ENCODE results near the gene TNFSF13.
A peak's percentile ranks its signal among the peaks of the same experiment; 100 is the strongest.

The TNFSF13 gene

GRCh38 chr17:7538050-7538449 is 20.5 kb upstream of the TNFSF13 start:
- peaks cover 4% of the 10 kb centered on the region for H3K9me3 ChIP-seq (ENCODE audit: control insufficient read depth, insufficient read depth, low read length)
- H3K4me3 ChIP-seq (ENCODE audit: low read depth, low read length) = no peak overlapping the region
- H3K36me3 ChIP-seq (ENCODE audit: control insufficient read depth, insufficient read depth, low read length) = no peaks in the 10 kb centered on the region
- H3K9ac ChIP-seq (ENCODE audit: low read depth, low read length) = no peak overlapping the region
- no peaks in the 10 kb centered on the region for H3K27me3 ChIP-seq (ENCODE audit: control insufficient read depth, insufficient read depth, low read length)
- no peaks in the 10 kb centered on the region for H3K4me1 ChIP-seq (ENCODE audit: control insufficient read depth, insufficient read depth, low read length)

- Histone ChIP-seq H3K4me3 (ENCODE audit: low read depth, low read length) (no peak overlapping the region), H3K4me1 (ENCODE audit: control insufficient read depth, insufficient read depth, low read length) (no peaks in the 10 kb centered on the region), H3K27me3 (ENCODE audit: control insufficient read depth, insufficient read depth, low read length) (peaks cover 4% of the 10 kb centered on the region), H3K9ac (ENCODE audit: low read depth, low read length) (no peak overlapping the region), H3K36me3 (ENCODE audit: control insufficient read depth, insufficient read depth, low read length) (no peaks in the 10 kb centered on the region), H3K9me3 (ENCODE audit: control insufficient read depth, insufficient read depth, low read length) (peaks cover 4% of the 10 kb centered on the region)
These were observed 19.5 kb upstream of the TNFSF13 start for GRCh38 chr17:7538891-7539545.

- no peaks in the 10 kb centered on the region for H3K4me1 ChIP-seq (ENCODE audit: control insufficient read depth, insufficient read depth, low read length)
- peaks cover 4% of the 10 kb centered on the region for H3K9me3 ChIP-seq (ENCODE audit: control insufficient read depth, insufficient read depth, low read length)
- H3K4me3 ChIP-seq (ENCODE audit: low read depth, low read length) = no peak overlapping the region
- no peaks in the 10 kb centered on the region for H3K36me3 ChIP-seq (ENCODE audit: control insufficient read depth, insufficient read depth, low read length)
- H3K27me3 ChIP-seq (ENCODE audit: control insufficient read depth, insufficient read depth, low read length) = peaks cover 4% of the 10 kb centered on the region
- no peak overlapping the region for H3K9ac ChIP-seq (ENCODE audit: low read depth, low read length)
These were observed 17.4 kb upstream of the TNFSF13 start for GRCh38 chr17:7541074-7541621.

- H3K9ac ChIP-seq (ENCODE audit: low read depth, low read length) = no peak overlapping the region
- no peak overlapping the region for H3K4me3 ChIP-seq (ENCODE audit: low read depth, low read length)
- no peaks in the 10 kb centered on the region for H3K9me3 ChIP-seq (ENCODE audit: control insufficient read depth, insufficient read depth, low read length)
- no peaks in the 10 kb centered on the region for H3K36me3 ChIP-seq (ENCODE audit: control insufficient read depth, insufficient read depth, low read length)
- no peaks in the 10 kb centered on the region for H3K4me1 ChIP-seq (ENCODE audit: control insufficient read depth, insufficient read depth, low read length)
- H3K27me3 ChIP-seq (ENCODE audit: control insufficient read depth, insufficient read depth, low read length) = peaks cover 9% of the 10 kb centered on the region
These were observed 13.6 kb upstream of the TNFSF13 start for GRCh38 chr17:7544911-7545310.

GRCh38 chr17:7548585-7549400 is 9.8 kb upstream of the TNFSF13 start, which contains the start of gene TNFSF12:
TSS of gene TNFSF12 (plus strand) at chr17:7549058. CDS start at chr17:7549154, 96 bp downstream.
- H3K9ac ChIP-seq (ENCODE audit: low read depth, low read length) = peak within 1 kb of the TSS; percentile 3
- no peaks in the 10 kb centered on the region for H3K36me3 ChIP-seq (ENCODE audit: control insufficient read depth, insufficient read depth, low read length)
- no peaks in the 10 kb centered on the region for H3K4me1 ChIP-seq (ENCODE audit: control insufficient read depth, insufficient read depth, low read length)
- H3K9me3 ChIP-seq (ENCODE audit: control insufficient read depth, insufficient read depth, low read length) = no peaks in the 10 kb centered on the region
- peaks cover 5% of the 10 kb centered on the region for H3K27me3 ChIP-seq (ENCODE audit: control insufficient read depth, insufficient read depth, low read length)
- H3K4me3 ChIP-seq (ENCODE audit: low read depth, low read length) = peak within 1 kb of the TSS; percentile 63

- H3K9me3 ChIP-seq (ENCODE audit: control insufficient read depth, insufficient read depth, low read length) = no peaks in the 10 kb centered on the region
- H3K4me1 ChIP-seq (ENCODE audit: control insufficient read depth, insufficient read depth, low read length) = no peaks in the 10 kb centered on the region
- H3K4me3 ChIP-seq (ENCODE audit: low read depth, low read length) = peak overlapping the region; percentile 63
- peaks cover 5% of the 10 kb centered on the region for H3K27me3 ChIP-seq (ENCODE audit: control insufficient read depth, insufficient read depth, low read length)
- no peaks in the 10 kb centered on the region for H3K36me3 ChIP-seq (ENCODE audit: control insufficient read depth, insufficient read depth, low read length)
- no peak overlapping the region for H3K9ac ChIP-seq (ENCODE audit: low read depth, low read length)
These were observed 9.0 kb upstream of the TNFSF13 start for GRCh38 chr17:7549401-7550055.

GRCh38 chr17:7550344-7550743 is 8.2 kb upstream of the TNFSF13 start:
- Histone ChIP-seq H3K4me1 (ENCODE audit: control insufficient read depth, insufficient read depth, low read length) (no peaks in the 10 kb centered on the region), H3K9me3 (ENCODE audit: control insufficient read depth, insufficient read depth, low read length) (no peaks in the 10 kb centered on the region), H3K9ac (ENCODE audit: low read depth, low read length) (no peak overlapping the region), H3K36me3 (ENCODE audit: control insufficient read depth, insufficient read depth, low read length) (no peaks in the 10 kb centered on the region), H3K4me3 (ENCODE audit: low read depth, low read length) (no peak overlapping the region), H3K27me3 (ENCODE audit: control insufficient read depth, insufficient read depth, low read length) (peaks cover 5% of the 10 kb centered on the region)

GRCh38 chr17:7551396-7551795 is 7.2 kb upstream of the TNFSF13 start:
- Histone ChIP-seq H3K4me1 (ENCODE audit: control insufficient read depth, insufficient read depth, low read length) (peaks cover 2% of the 10 kb centered on the region), H3K36me3 (ENCODE audit: control insufficient read depth, insufficient read depth, low read length) (no peaks in the 10 kb centered on the region), H3K9ac (ENCODE audit: low read depth, low read length) (no peak overlapping the region), H3K4me3 (ENCODE audit: low read depth, low read length) (no peak overlapping the region), H3K27me3 (ENCODE audit: control insufficient read depth, insufficient read depth, low read length) (peaks cover 5% of the 10 kb centered on the region), H3K9me3 (ENCODE audit: control insufficient read depth, insufficient read depth, low read length) (no peaks in the 10 kb centered on the region)

GRCh38 chr17:7552621-7553051 is 5.9 kb upstream of the TNFSF13 start:
- H3K4me3 ChIP-seq (ENCODE audit: low read depth, low read length) = no peak overlapping the region
- no peaks in the 10 kb centered on the region for H3K9me3 ChIP-seq (ENCODE audit: control insufficient read depth, insufficient read depth, low read length)
- no peaks in the 10 kb centered on the region for H3K36me3 ChIP-seq (ENCODE audit: control insufficient read depth, insufficient read depth, low read length)
- peaks cover 5% of the 10 kb centered on the region for H3K27me3 ChIP-seq (ENCODE audit: control insufficient read depth, insufficient read depth, low read length)
- no peak overlapping the region for H3K9ac ChIP-seq (ENCODE audit: low read depth, low read length)
- peaks cover 7% of the 10 kb centered on the region for H3K4me1 ChIP-seq (ENCODE audit: control insufficient read depth, insufficient read depth, low read length)

- Histone ChIP-seq H3K36me3 (ENCODE audit: control insufficient read depth, insufficient read depth, low read length) (no peaks in the 10 kb centered on the region), H3K9me3 (ENCODE audit: control insufficient read depth, insufficient read depth, low read length) (no peaks in the 10 kb centered on the region), H3K27me3 (ENCODE audit: control insufficient read depth, insufficient read depth, low read length) (peaks cover 5% of the 10 kb centered on the region), H3K4me3 (ENCODE audit: low read depth, low read length) (no peak overlapping the region), H3K9ac (ENCODE audit: low read depth, low read length) (no peak overlapping the region), H3K4me1 (ENCODE audit: control insufficient read depth, insufficient read depth, low read length) (peaks cover 8% of the 10 kb centered on the region)
These were observed 5.2 kb upstream of the TNFSF13 start for GRCh38 chr17:7553356-7553755.

- peaks cover 18% of the 10 kb centered on the region for H3K4me1 ChIP-seq (ENCODE audit: control insufficient read depth, insufficient read depth, low read length)
- H3K36me3 ChIP-seq (ENCODE audit: control insufficient read depth, insufficient read depth, low read length) = no peaks in the 10 kb centered on the region
- H3K9ac ChIP-seq (ENCODE audit: low read depth, low read length) = no peak overlapping the region
- H3K27me3 ChIP-seq (ENCODE audit: control insufficient read depth, insufficient read depth, low read length) = no peaks in the 10 kb centered on the region
- no peak overlapping the region for H3K4me3 ChIP-seq (ENCODE audit: low read depth, low read length)
- H3K9me3 ChIP-seq (ENCODE audit: control insufficient read depth, insufficient read depth, low read length) = no peaks in the 10 kb centered on the region
These were observed 3.1 kb upstream of the TNFSF13 start for GRCh38 chr17:7555320-7555948.
